NCI-H446 (cell line): Measurements from ENCODE around the gene PNISR.
"Not testable (repeated sequence)": the region's sequence is repeated elsewhere in the genome, so short reads cannot be mapped to it uniquely, and the experiment has no call there.

Experiments
- DNase-seq, 2 experiments: peaks; one replicate each; lab custom pipeline; 2025; lab: John Stamatoyannopoulos, UW

PNISR gene, protein sequence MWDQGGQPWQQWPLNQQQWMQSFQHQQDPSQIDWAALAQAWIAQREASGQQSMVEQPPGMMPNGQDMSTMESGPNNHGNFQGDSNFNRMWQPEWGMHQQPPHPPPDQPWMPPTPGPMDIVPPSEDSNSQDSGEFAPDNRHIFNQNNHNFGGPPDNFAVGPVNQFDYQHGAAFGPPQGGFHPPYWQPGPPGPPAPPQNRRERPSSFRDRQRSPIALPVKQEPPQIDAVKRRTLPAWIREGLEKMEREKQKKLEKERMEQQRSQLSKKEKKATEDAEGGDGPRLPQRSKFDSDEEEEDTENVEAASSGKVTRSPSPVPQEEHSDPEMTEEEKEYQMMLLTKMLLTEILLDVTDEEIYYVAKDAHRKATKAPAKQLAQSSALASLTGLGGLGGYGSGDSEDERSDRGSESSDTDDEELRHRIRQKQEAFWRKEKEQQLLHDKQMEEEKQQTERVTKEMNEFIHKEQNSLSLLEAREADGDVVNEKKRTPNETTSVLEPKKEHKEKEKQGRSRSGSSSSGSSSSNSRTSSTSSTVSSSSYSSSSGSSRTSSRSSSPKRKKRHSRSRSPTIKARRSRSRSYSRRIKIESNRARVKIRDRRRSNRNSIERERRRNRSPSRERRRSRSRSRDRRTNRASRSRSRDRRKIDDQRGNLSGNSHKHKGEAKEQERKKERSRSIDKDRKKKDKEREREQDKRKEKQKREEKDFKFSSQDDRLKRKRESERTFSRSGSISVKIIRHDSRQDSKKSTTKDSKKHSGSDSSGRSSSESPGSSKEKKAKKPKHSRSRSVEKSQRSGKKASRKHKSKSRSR

DNA sequence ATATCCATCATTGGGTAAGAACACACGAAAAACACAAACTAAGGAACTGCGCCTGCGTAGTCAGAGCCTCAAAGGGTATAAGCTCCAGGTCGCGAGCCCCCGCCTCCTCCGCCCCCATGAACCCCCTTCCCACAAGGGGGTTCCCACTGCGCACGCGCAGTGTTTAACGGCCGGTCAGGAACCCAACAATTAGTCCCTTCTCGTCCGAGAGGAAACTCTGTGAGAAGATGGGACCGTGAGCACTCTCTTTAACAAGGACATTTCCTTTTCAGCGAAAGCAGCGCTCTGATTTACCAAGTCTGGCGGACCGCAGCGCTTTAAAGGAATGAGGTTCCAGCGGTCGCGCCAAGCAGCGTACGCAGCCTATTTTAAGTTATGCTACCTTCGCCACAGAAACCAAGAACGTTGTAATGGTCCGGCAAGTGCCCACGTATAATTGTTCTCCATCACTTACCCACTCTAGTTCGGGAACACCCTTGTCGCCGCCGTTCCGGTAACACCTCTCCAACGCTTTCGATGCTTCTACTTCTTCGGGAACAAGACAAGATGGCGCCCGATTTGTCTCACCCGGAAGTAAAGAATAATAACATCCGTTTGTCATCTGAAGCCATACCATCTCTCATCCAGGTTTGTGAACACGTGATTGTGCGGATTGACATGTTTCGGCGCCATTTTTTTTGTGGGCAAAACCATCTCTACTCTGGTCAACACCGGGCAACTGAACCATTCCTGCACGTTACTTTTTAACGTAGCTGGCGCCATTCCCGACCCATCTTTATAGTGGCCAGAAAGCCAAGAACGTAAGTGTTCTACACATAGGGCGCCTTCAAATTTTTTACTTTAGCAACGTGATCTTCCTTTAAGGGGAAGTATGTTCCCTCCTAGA lies at the start of gene PNISR:
Gene PNISR, minus strand, starts transcription at position 548 of the 886 bp plus-strand sequence. CDS start 10,649 bp downstream, outside the sequence.
- DNase-seq = peak; percentile 93 to 97

DNA sequence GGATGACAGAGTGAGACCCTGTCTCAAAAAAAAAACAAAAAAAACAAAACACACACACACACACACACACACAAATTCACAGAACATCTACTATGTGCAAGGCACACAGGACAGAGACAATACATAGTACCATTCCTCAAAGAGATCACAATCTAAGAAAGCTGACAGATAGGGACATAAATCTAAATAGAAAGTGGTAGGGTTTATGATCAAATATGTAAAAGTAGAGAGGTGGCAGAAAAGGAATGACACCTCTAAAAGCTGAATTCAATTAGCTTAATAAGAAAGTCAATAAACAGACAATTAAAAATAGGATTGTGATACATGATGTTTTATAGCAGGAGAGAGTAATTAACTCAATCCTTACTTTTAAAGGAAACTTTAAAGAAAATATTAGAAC lies 48.6 kb upstream of the PNISR start:
- no peak for DNase-seq

- DNase-seq = no peak
Measured at GRCh38 chr6:99471638-99472037, 46.5 kb upstream of the PNISR start.

GRCh38 chr6:99467509-99468106 lies 42.5 kb upstream of the PNISR start:
- peak in 1 of 2 experiments; percentile 31 for DNase-seq

GRCh38 chr6:99459133-99459532 lies 34.0 kb upstream of the PNISR start:
- DNase-seq = not testable (repeated sequence)

GRCh38 chr6:99458319-99458718 lies 33.2 kb upstream of the PNISR start:
- peak in 1 of 2 experiments; percentile 4 for DNase-seq

- DNase-seq = no peak
Measured at GRCh38 chr6:99446076-99446475, 21.0 kb upstream of the PNISR start.

DNA sequence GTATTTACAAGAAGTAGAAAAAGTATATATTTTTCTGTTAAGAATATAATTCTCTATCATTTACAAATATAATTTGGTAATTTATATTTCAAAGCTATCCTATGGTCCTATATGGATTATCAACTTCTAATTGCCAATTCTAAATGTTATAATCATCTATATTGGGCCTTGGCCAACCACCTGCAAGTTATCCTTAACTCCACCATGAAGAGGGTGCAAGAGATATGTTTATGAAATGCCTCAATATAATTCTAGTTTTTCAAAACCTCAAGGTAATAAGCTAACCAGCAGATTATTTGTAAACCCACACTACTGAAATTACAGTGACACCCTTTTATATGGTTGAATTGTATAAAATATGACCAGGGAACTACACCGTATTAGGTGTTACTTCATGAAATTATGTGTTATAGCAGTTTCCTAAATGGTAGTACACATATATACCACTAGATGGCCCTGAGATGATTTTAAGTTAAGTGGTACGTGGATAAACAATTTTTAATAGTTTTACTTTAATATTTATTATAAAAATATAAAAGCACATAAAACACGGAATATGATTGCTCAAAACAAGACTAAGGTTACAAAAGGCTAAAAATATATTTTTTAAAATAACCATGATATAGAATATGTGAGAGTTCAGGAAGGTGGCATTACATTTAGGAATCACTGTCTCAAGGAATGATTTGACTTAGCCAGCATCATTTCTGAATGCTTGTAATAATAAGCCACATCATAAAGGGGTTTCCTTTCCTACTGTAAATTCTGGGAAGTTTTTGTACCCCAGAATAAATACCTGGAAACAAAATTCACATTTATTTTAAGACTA lies 9.8 kb upstream of the PNISR start:
- peak in 1 of 2 experiments; percentile 22 for DNase-seq

GRCh38 chr6:99432877-99433276 lies 7.8 kb upstream of the PNISR start:
- no peak for DNase-seq

GRCh38 chr6:99431901-99432300 lies 6.8 kb upstream of the PNISR start:
- DNase-seq = no peak

DNA sequence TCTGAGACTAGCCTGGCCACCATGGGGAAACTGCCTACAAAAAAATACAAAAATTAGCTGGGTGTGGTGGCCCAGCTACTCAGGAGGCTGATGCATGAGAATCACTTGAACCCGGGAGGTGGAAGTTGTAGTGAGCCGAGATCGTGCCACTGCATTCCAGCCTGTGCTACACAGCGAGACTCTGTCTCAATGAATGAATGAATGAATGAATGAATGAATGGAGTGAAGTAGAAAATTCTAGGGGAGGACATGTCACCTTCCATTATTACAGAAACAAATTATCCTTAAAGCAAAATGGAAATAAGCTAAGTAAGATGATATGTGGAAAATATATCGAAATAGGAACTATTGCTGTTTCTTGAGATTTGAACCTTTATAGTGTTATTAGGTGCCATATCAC lies 2.9 kb upstream of the PNISR start:
- no peak for DNase-seq

GRCh38 chr6:99426451-99426757 lies 1.3 kb upstream of the PNISR start:
- DNase-seq = no peak

DNA sequence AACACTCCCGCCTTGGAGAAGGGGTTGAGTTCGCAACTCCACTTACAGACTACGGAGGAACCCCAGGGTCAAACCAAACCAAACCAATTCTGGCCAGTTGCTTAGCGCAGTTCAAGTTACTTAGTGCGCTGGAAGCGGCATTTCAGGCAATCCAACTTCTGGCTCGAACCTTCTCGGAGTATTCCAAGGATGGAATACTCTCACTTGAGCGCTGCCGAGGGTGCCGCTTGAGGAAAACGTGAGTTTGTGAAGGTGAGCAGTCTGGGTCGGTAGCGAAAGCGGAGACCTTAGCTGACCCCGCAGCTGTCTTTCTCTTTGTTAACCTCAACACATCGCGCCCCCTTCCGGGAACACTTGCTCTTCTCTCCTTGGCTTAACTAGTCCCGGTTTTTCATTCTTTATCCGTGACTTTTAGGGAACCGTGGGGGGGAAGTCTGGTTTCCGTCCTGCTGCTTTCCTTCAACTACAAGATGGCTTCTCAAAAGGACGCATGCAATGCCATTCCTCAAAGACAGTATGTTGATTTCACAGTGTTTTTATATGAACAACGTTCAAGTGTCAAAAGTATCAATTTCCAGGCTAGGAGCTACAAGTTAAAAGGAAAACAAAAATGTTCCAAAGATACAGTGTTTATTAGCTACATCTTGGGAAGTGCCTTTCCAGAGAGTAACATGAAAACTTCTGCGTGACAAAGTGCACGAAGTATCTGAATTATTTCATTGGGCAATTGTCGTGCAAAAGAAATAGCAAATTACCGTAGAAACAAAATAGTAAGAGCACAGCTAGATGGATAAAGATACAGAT lies 741 bp upstream of the PNISR start:
- peak; percentile 79 to 82 for DNase-seq

GRCh38 chr6:99424022-99424421 lies 1.1 kb downstream of the PNISR start:
- DNase-seq = no peak

DNA sequence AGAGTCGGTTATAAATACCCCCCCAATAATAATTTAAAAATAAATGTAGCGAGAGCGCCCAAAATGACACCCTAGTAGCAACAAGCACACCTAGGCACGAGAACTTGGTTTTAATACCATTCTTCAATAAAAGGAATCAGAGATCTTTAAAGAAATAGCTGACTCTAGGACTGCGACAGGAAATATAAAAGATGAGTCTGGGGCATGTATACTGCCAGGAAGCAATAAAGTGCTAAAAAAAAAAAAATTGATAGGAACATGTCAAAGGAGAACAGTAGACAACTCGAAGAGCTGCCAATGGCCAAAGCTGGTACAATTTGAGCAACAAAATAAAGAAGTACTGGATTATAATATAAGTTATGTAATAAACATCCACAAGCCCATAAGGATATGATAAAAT lies 2.2 kb downstream of the PNISR start:
- DNase-seq = no peak

DNA sequence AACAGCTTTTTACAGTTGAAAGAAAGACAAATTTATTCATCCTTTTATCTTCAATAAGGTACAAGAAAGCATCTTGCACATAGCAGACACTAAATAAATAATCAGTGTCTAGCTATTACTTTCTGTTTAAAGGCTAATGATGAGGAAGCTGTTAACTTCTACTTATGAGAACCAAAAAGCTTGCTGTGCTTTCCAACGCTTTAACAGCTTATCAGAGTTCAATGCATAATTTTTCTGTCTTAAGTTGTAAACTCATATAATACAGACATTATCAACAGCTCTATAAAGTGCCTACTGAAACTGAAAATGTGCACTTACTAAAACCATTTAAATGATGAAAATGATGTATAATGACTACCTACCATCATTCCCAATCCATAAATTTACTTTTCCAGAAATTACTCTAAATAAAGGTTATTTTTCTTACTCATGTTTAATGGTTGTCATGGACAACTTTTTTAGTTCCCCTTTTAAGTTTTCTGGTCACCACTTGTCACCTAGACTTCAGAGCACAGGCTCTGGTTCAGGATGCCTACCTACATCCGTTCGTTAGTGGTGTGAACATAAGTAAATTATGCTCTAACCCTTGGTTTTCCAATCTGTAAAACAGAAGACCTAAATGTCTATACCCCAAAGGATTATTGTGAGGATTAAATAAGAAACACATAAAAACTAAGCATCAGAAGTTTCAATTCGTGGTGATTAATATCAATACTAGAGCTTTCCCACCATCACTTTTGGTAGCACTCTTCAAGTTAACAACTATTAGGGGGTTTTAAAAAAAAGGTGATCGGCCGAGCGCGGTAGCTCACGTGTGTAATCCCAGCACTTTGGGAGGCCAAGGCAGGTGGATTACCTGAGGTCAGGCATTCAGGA lies 8.0 kb downstream of the PNISR start:
- DNase-seq = no peak

GRCh38 chr6:99416226-99416625 lies 8.9 kb downstream of the PNISR start:
- no peak for DNase-seq

DNA sequence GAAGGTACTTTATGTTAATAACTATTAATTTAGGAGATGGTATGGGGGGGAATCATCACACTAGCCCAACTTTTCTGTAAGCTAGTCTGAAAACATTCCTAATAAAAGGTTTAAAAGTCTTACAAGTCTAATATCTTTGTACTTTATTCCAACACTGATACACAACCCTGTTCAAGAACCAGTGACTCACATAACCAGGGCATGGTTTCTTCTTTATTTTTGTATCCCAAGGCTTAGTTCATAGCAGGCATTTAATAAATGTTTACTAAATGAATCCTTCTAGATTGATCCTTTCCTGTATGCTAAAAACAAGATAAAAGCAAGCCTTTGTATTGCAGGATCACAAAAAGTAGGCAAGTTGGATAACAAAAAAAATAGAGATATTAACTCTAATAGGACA lies 9.7 kb downstream of the PNISR start:
- no peak for DNase-seq

DNA sequence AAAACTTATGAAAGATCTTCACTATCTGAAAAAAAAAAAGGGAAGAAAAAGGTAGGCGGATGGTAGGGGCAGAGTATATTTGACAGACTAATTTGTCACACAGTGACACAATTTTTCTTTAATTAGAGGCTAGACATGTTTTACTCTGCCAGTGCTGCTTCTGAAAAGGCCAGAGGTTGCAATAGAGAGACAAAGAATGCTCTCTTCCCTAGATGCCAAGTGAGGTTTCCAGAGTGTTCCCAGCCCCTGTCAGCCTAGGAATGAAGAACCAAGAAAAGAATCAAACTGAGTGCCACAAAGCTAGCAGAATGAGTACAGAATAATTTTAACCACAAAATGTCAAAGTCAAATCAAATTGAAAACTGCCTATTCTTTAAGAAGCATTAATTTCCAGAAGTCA lies 13.0 kb downstream of the PNISR start:
- DNase-seq = no peak
